Measurements from ENCODE around the gene ZNF219. TPM values are rescaled to one million over a fixed set of nuclear protein-coding genes. Genes with fewer than 3 reads are reported as not detected.

The ZNF219 gene
- polyA plus RNA-seq, 3 donors = 0.49 to 7.2 (median 0.68) TPM

GRCh38 chr14:21066882-21067502, 31.5 kb downstream of the ZNF219 start:
- H3K9ac ChIP-seq (ENCODE audit: insufficient read depth, low read length, poor library complexity, severe bottlenecking) = no peak overlapping the region
- peaks cover 0 to 16% of the 10 kb centered on the region in 2 donors for H3K27me3 ChIP-seq (ENCODE audit: control insufficient read depth in 2 of 2, insufficient read depth in 2 of 2, low read length in 2 of 2)
- H3K36me3 ChIP-seq (replicated peaks in 1 of 2; ENCODE audit: control insufficient read depth in 1 of 2, insufficient read depth in 2 of 2, low read length in 2 of 2) = no peaks in the 10 kb centered on the region
- DNase-seq = no peak
- Mint-ChIP-seq H3K27me3 (ENCODE audit: low read depth in 3 of 3) (peaks cover 14 to 28% (median 26%) of the 10 kb centered on the region in 3 donors), H3K4me1 (peaks cover 29% of the 10 kb centered on the region), H3K36me3 (peaks cover 0 to 3% of the 10 kb centered on the region in 2 donors), H3K4me3 (no peak overlapping the region), H3K27ac (no peak overlapping the region), H3K9me3 (peaks cover 0 to 2% (median 0%) of the 10 kb centered on the region in 7 donors)
- no peak overlapping the region for H2AFZ ChIP-seq (ENCODE audit: insufficient read depth, low read depth, low read length, poor library complexity, severe bottlenecking)
- H3K4me1 ChIP-seq (ENCODE audit: control insufficient read depth in 1 of 2, insufficient read depth in 2 of 2, low read length in 2 of 2) = peaks cover 27 to 31% of the 10 kb centered on the region in 2 donors
- no peaks in the 10 kb centered on the region for H4K20me1 ChIP-seq (ENCODE audit: insufficient read depth, low read length)
- intact Hi-C loops (cut with micrococcal nuclease) = loop anchor here in 1 of 2 donors (5.0 to 10.0 kb wide), 2 partner anchors 35 to 52 kb away; partner anchors contain the start of gene TMEM253
- H3K4me3 ChIP-seq (replicated peaks in 1 of 3; ENCODE audit: low read depth in 2 of 3, low read length in 3 of 3) = no peak overlapping the region
- peaks cover 15% of the 10 kb centered on the region for H3K79me2 ChIP-seq (ENCODE audit: insufficient read depth, low read length)
- H3K4me2 ChIP-seq (replicated peaks; ENCODE audit: extremely low read depth, low read length, poor library complexity, severe bottlenecking) = no peak overlapping the region
- H3K27ac ChIP-seq (ENCODE audit: low read depth in 1 of 2, low read length in 2 of 2) = no peak overlapping the region
- 93% methylated on average over 3 of the region's 7 CpGs for WGBS (ENCODE audit: insufficient coverage)
- TF ChIP-seq, protein P1, sequence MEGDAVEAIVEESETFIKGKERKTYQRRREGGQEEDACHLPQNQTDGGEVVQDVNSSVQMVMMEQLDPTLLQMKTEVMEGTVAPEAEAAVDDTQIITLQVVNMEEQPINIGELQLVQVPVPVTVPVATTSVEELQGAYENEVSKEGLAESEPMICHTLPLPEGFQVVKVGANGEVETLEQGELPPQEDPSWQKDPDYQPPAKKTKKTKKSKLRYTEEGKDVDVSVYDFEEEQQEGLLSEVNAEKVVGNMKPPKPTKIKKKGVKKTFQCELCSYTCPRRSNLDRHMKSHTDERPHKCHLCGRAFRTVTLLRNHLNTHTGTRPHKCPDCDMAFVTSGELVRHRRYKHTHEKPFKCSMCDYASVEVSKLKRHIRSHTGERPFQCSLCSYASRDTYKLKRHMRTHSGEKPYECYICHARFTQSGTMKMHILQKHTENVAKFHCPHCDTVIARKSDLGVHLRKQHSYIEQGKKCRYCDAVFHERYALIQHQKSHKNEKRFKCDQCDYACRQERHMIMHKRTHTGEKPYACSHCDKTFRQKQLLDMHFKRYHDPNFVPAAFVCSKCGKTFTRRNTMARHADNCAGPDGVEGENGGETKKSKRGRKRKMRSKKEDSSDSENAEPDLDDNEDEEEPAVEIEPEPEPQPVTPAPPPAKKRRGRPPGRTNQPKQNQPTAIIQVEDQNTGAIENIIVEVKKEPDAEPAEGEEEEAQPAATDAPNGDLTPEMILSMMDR (IDR thresholded peaks at IDR 0.05) = no peak
- no peaks in the 10 kb centered on the region for H3K9me3 ChIP-seq (replicated peaks in 1 of 2; ENCODE audit: control insufficient read depth in 1 of 2, insufficient read depth in 1 of 2, low read length in 2 of 2)

DNA sequence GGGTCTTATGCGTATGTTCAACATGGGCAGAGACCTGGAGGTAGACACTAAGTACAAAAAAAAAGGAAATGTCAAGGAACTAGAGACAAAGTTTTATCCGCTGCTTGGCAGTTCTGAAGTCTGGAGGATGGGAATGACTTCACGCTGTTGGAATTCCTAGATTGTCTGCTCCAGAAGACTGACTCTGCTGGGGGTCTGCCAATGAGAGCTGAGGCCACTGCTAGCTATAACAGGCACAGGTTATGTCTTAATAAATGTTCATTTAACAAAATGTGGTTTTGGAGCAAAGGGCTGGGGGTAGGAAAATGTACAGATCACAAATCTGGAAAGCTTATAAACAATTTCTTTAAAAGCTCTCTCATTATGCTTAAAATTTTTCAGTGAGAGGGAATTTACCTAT, 35.0 kb downstream of the ZNF219 start:
- intact Hi-C loops (cut with micrococcal nuclease) = loop anchor here in 1 of 2 donors (10.0 kb wide), 1 partner anchor 49 kb away; no protein-coding TSS in a partner anchor
- Mint-ChIP-seq H3K27me3 (ENCODE audit: low read depth in 3 of 3) (peaks cover 8 to 20% (median 16%) of the 10 kb centered on the region in 3 donors), H3K27ac (no peak overlapping the region), H3K4me1 (peaks cover 3% of the 10 kb centered on the region), H3K4me3 (no peak overlapping the region), H3K36me3 (peaks cover 0 to under 1% of the 10 kb centered on the region in 2 donors), H3K9me3 (peaks cover 0 to 2% (median 0%) of the 10 kb centered on the region in 7 donors)
- H3K27me3 ChIP-seq (ENCODE audit: control insufficient read depth in 2 of 2, insufficient read depth in 2 of 2, low read length in 2 of 2) = peaks cover 0 to 14% of the 10 kb centered on the region in 2 donors
- TF ChIP-seq, protein P1 (IDR thresholded peaks at IDR 0.05) = no peak
- no peak for DNase-seq
- H3K9me3 ChIP-seq (replicated peaks in 1 of 2; ENCODE audit: control insufficient read depth in 1 of 2, insufficient read depth in 1 of 2, low read length in 2 of 2) = no peaks in the 10 kb centered on the region
- no peak overlapping the region for H3K9ac ChIP-seq (ENCODE audit: insufficient read depth, low read length, poor library complexity, severe bottlenecking)
- no peak overlapping the region for H2AFZ ChIP-seq (ENCODE audit: insufficient read depth, low read depth, low read length, poor library complexity, severe bottlenecking)
- no peak overlapping the region for H3K27ac ChIP-seq (ENCODE audit: low read depth in 1 of 2, low read length in 2 of 2)
- WGBS (ENCODE audit: insufficient coverage) = 95% methylated on average over 3 of the region's 3 CpGs
- no peaks in the 10 kb centered on the region for H4K20me1 ChIP-seq (ENCODE audit: insufficient read depth, low read length)
- no peak overlapping the region for H3K4me3 ChIP-seq (replicated peaks in 1 of 3; ENCODE audit: low read depth in 2 of 3, low read length in 3 of 3)
- no peak overlapping the region for H3K4me2 ChIP-seq (replicated peaks; ENCODE audit: extremely low read depth, low read length, poor library complexity, severe bottlenecking)
- no peaks in the 10 kb centered on the region for H3K36me3 ChIP-seq (replicated peaks in 1 of 2; ENCODE audit: control insufficient read depth in 1 of 2, insufficient read depth in 2 of 2, low read length in 2 of 2)
- peaks cover 1% of the 10 kb centered on the region in 2 donors for H3K4me1 ChIP-seq (ENCODE audit: control insufficient read depth in 1 of 2, insufficient read depth in 2 of 2, low read length in 2 of 2)
- H3K79me2 ChIP-seq (ENCODE audit: insufficient read depth, low read length) = no peaks in the 10 kb centered on the region
